Cardiac muscle cell (in vitro differentiated cells and primary cell): ENCODE measurements around the gene ATP6V1C2. TPM values are rescaled to one million over a fixed set of nuclear protein-coding genes. Genes with fewer than 3 reads are reported as not detected.

Source experiments
- polyA plus RNA-seq: library from polyadenylated mRNA; unstranded; fragments of >200 nt; fragmentation: Nextera tagmentation; extraction: Ambion mirVana; gene quantifications from 2 replicates; pipeline ENCODE4 v1.2.1, GENCODE V29; 2016
- total RNA-seq: library from RNA; depleted of rRNA; stranded (reverse); fragments of >200 nt; gene quantifications from 2 replicates; pipeline ENCODE4 v1.2.3, GENCODE V29; 2016

The ATP6V1C2 gene
- total and polyA plus RNA-seq, 2 experiments from 2014 or later, result 0.06 to 1.1 TPM

Other genes starting within 250 kb of the ATP6V1C2 start
- 15.4 and 18.7 TPM in 2 replicates for gene NOL10, start 31.7 kb upstream of the ATP6V1C2 start, total RNA-seq
- gene NOL10, start 31.7 kb upstream of the ATP6V1C2 start, polyA plus RNA-seq, result 21.0 and 22.2 TPM in 2 replicates
- gene PDIA6, start 91.2 kb downstream of the ATP6V1C2 start, total RNA-seq, result 214 and 307 TPM in 2 replicates
- gene PDIA6, start 91.2 kb downstream of the ATP6V1C2 start, polyA plus RNA-seq, result 385 and 548 TPM in 2 replicates
- 1.3 and 1.4 TPM in 2 replicates for gene KCNF1, start 190.3 kb downstream of the ATP6V1C2 start, total RNA-seq
- gene KCNF1, start 190.3 kb downstream of the ATP6V1C2 start, polyA plus RNA-seq, result 0.75 and 1.9 TPM in 2 replicates